ENCODE results near the gene ANKRD26.

The ANKRD26 gene

DNA sequence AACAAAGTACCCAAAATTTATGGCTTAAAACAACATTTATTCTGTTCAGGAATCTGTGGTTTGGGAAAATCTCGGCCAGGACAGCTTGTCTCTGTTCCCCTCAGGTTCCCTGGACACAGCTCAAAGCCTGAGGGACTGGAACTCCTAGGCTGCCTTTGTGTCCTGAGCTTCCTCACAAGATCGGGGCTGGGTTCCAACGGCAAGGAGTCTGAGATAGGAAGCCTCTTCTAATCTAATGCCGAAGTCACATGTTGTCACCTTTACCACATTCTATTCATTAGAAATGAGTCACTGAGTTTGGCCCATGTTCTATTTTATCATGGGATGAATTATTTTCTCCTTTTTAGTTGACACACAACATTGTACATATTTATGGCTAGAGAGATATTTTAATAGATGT, 80.5 kb downstream of the ANKRD26 start:
- DNase-seq: peak; percentile 11

DNA sequence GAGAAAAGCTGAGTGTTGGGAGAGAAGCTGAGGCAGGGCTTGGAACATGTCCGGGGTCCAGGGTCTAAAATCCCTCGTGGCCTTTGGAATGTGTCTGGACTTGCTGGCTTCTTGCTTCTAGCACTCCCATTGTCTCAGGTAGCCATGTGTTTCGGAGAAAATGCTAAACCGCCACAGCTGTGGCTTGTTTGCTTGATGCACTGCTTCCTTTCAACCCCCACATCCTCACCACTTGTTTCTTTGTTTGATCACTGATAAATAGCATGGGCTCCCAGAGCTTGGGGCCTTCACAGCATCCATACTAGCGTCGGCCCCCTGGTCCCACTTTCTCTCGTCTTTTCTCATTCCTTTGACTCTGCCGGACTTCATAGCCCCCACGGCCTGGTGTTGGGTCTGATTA, 102.7 kb downstream of the ANKRD26 start:
- DNase-seq: no peak

DNA sequence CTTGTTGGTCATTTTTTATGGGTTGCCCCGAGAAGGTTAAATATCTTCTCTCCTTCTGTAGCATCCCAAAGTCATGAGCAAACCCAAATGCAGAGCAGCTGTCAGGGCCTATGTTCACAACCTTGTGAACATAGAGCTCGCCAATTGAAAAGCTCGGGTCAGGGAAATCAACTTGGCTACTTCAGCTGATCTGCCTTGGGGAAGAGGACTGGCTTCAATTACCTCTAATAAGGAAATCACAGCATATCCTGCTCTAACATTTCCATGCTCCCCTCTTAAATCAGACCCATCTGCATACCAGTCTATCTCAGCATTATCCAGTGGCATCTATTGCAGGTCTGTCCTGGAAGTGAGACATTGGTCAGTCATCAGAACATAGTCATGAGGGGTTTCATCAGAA, 105.6 kb downstream of the ANKRD26 start:
- DNase-seq: no peak

DNA sequence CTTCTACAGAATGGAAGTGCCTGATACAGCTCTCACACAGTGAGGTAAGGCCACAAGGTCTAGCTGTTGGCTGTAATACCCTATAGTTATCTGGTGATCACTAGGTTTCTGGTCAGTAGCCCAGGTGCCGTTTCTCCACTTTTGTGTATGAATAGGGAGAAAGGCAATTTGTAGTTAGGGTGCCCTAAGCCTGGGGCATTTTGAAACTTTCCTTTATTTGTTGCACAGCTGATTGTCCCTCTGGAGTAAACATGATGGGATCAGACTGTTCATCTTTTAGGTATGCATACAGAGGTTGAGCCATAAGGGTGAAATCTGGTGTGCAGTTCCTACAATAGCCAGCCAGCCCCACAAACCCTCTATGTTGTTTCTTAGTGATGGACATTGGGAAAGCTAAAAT, 112.4 kb downstream of the ANKRD26 start:
- no peak for DNase-seq

DNA sequence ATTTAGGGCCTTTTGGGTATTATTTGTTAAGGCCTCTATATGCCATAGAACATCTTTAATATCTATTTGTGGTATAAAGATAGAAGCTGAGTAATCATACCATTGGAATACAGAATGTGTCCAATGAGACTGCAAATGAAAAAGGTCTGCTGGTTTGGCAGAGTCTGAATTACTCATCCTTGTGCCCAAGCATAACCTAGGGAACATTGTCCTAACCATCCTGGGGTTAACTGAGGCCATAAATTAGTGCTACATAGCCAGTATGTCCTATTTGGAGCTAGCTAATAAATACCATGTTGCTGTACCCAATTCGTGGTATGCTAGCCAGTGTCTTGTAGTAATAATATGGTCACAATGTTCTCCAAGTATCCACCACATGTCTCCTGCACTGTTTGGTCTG, 117.1 kb downstream of the ANKRD26 start:
- no peak for DNase-seq

DNA sequence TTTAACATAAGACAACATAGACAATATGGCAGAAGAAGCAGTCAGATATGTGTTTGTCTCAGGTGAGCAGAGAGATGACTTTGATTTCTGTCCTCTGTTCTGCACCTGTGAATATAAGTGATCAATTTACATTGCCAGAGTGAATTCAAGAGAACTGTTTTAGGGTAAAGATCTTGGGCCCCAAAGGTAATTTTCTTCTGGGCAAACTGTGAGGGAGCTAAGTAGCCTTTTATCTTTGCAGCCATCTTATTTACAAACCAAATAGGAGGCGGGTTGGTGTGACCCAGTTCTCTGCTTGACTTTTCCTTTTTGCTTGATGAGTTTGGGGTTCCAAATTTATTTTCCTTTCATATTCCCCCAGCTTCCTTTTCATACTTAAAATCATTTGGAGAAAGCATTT, 118.2 kb downstream of the ANKRD26 start:
- DNase-seq: no peak

DNA sequence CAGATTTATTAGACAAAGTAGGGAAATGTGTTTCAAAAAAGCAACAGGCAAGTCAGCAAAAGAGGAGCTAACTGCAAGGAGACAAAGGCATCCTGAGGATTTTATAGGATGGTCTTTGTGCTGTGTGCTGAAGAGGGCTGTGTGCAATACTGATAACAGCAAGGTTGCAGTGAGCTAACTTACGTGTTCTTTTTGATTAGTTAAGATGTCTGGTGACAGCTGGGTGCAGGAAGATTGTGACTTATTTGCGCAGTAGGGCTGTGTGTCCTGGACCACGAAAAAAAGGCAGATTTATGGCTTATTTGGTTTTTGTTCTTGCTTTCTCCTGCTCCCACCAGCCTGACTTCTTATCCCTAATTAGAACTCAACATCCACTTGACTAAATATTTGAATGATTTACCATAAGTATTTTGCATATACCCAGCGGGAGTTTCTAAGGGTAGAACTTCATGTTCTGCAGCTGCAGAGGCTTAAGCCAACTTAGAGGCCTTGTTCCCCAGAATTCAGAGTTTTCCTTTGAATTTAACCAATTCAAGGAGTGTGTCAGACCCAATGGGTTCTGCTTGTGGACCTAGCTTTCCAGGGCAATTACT, 119.0 kb downstream of the ANKRD26 start:
- no peak for DNase-seq

DNA sequence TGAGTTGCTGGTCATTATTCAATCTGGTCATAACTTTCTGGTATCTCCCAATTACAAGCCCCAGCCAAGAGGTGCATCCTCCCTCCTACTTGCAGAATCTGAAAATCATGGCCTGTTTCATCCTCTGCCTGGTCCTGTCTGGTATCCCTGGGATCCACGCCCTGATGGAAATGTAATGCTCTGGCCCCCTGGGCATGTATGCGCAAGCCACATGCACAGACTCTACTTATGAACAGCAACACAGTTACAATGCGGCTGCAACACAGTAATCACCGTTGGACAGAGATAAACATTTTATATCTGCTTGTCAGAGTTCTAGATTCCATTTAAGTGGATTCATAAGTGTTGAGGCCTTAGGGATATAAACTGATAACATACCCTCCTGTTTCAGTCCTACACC, 121.8 kb downstream of the ANKRD26 start:
- no peak for DNase-seq

DNA sequence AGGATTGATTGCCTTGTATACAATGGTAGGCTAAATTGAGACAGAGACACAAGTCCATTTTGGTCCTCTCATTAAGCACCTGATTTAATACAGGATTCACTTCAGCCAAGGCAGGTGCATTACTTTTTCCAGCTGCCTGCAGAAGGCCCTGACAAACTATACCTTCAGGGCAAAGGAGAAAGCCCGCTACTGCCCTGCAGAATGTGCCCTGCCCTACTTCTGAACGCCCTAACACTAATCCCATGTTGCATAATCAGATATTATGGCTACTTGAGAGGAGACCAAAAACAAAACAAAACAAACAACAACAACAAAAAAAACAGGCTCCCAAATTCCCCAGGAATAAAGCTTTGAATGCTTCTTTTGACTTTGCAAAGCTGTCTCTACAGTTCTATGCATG, 122.7 kb downstream of the ANKRD26 start:
- no peak for DNase-seq

DNA sequence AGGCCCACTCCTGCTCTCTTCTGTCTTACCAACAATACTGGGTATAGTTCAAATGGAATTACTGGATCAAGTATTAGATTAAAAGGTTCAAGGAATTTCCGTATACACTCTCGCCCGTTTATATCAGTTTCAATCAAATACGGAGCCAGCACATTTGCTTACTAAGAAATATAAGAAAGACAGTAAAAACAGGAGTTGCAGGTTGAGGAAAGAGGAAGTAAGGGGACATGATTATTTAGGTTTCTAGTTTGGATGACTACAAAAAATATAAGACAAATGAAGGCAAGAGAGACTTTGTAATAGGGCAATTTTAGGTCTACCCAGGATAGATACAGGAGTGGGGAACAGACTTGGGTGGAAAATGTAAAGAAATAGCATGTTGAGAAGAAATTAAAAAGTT, 129.6 kb downstream of the ANKRD26 start:
- no peak for DNase-seq

DNA sequence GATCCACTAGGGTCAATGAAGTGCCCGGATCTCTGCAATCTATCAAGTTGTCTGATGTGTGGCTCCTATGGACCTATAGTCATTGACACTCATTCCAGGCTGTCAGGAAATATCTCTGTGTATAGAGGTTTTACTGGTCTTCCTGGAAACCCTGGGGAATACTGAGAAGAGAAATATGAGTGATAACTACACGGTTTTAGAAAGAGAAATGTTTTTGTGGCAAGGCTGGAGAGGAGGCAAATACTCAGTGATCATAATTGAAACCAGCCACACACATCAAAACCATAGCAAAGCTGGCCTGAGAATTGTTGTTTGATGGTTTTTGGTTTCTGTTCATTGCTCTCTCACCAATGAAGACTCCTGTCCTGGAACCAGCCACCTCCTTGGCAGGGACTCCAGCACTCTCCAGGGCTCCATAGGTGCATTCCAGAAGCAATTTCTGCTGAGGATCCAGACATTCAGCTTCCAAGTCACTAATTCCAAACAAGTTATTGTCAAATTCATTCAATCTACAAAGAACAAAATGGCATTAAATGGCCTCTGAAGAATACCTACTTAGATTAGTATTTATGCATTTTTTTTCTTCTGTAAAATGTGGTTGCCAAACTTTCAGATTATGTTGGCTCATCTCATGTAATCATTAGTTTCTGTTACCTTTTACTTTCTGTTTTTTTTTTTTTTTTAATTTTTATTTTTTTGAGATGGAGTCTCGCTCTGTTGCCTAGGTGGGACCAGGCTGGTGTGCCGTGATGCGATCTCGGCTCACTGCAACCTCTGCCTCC, 131.0 kb downstream of the ANKRD26 start:
- peak; percentile 70 for DNase-seq

DNA sequence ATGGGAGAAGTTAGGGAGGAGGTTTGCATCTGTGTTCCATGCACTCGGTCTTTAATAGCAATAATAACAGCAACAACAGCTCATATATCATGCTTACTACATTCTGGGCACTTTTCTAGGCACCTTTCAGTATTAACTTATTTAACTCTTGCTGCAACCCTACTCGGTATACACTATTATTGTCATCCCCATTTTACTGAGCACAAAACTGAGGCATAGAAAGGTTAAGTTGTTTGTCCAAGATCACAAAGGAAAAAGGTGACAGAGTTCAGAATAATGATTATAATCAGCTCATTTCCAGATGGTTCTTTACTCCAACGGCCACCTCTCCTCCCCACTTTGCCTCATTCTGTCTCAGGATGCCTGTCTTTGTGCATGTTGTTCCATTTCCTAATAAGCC, 137.5 kb downstream of the ANKRD26 start:
- no peak for DNase-seq

DNA sequence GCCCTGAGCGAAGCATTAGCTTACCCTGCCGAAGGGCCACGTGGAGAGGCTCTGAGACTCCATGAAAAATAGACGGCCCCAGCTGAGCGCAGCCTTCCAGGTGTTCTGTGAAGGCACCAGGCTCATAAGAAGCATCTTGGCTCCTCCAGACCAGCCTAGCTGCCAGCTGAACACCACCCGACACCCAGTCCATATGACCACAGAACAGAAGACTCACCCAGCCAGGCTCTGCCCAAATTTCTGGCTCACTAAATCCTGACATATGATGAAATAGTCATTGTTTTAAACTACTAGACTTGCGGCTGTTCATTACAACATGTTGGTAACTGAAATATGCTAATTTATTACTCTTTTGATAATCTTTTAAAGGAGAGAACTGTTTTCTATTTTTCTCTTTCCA, 140.0 kb downstream of the ANKRD26 start:
- DNase-seq: no peak

DNA sequence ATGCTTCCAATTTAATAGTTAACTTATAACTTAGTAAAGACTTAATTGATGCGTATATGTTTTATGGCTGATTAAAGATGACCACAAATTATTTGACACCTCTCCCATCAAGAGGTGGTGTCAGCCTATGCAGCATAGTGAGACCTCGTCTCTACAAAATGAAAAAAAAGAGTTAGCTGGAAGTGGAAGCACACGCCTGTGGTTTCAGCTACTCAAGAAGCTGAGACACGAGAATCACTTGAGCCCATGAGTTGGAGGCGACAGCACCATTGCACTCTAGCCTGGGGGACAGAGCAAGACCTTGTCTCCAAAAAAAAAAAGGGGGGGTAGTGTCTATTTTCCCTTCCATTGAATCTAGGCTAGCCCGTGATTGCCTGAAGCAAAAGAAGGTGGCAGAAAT, 140.5 kb downstream of the ANKRD26 start:
- no peak for DNase-seq

All from fibroblast of skin of right biceps (primary cell).